Small intestine (tissue), 7 donors: Measurements from ENCODE around the gene NAV3. TPM values are rescaled to one million over a fixed set of nuclear protein-coding genes. Genes with fewer than 3 reads are reported as not detected.

Experiments used
- DNase-seq, 2 donors: peaks; one replicate each; pipeline versions ENCODE4 v3.0.0 to v3.0.0-alpha.2; 2013
- FAIRE-seq: peaks from 2 replicates; lab custom pipeline; 2012; peaks lifted over from hg19 to GRCh38; lab: Jason Lieb, UNC
- H3K27ac ChIP-seq, 3 donors: one replicate each; pipeline ENCODE4 v1.5.1; 2013; ENCODE audit warnings: low read length in 2 of 3, mild to moderate bottlenecking in 2 of 3, control low read depth in 1 of 3, inconsistent platforms in 1 of 3, low read depth in 1 of 3, moderate library complexity in 1 of 3
- H3K27me3 ChIP-seq, 3 donors: one replicate each; pipeline ENCODE4 v1.6.1; 2013; ENCODE audit warnings: low read length in 3 of 3, inconsistent platforms in 1 of 3; ENCODE audit not compliant: control insufficient read depth in 3 of 3, insufficient read depth in 3 of 3
- H3K36me3 ChIP-seq, 3 donors: one replicate each; pipeline ENCODE4 v1.6.1; 2013; ENCODE audit warnings: low read length in 3 of 3, inconsistent platforms in 1 of 3, low read depth in 1 of 3, mild to moderate bottlenecking in 1 of 3, moderate library complexity in 1 of 3; ENCODE audit not compliant: control insufficient read depth in 3 of 3, insufficient read depth in 2 of 3
- H3K4me1 ChIP-seq, 3 donors: one replicate each; pipeline ENCODE4 v1.6.1; 2013; ENCODE audit warnings: low read length in 2 of 3, inconsistent platforms in 1 of 3, low read depth in 1 of 3, mild to moderate bottlenecking in 1 of 3, moderate library complexity in 1 of 3; ENCODE audit not compliant: control insufficient read depth in 3 of 3, insufficient read depth in 2 of 3
- H3K4me3 ChIP-seq, 3 donors: one replicate each; pipeline ENCODE4 v1.5.1; 2013; ENCODE audit warnings: low read length in 3 of 3, control low read depth in 1 of 3, inconsistent platforms in 1 of 3, low read depth in 1 of 3, mild to moderate bottlenecking in 1 of 3, moderate library complexity in 1 of 3
- H3K9me3 ChIP-seq, 2 donors: one replicate each; pipeline ENCODE4 v1.6.1; 2013; ENCODE audit warnings: low read depth in 1 of 2, low read length in 1 of 2; ENCODE audit not compliant: control insufficient read depth in 2 of 2, insufficient read depth in 1 of 2
- WGBS, 3 donors: extraction: QIAGEN DNeasy Blood & Tissue Kit; methylation state at CpG; one replicate each; pipeline ENCODE4 v1.1.7; 2013; 5-methylcytosine and 5-hydroxymethylcytosine counted together
- polyA plus RNA-seq, 4 donors: library from polyadenylated mRNA; stranded (reverse) in 3 of 4; unstranded in 1 of 4; fragments of 200-250 nt in 3 of 4; fragments of 120-200 nt in 1 of 4; gene quantifications; one replicate each; pipeline versions ENCODE4 v1.2.1 to v1.2.3, GENCODE V29; 2013
- donor health status: healthy with polysubstance abuse.
- donor health status: control.
- donor health status: control.
- donor health status: Bipolar disorder and iron deficiency.
- donor health status: healthy.

Gene NAV3
- polyA plus RNA-seq, 4 donors, result 0.36 to 1.9 TPM; not detected in 2

- DNase-seq, result no peak
- no peaks in the 10 kb centered on the region for H3K4me1 ChIP-seq
- H3K27ac ChIP-seq, result no peak overlapping the region
- FAIRE-seq, result no peak
- H3K9me3 ChIP-seq, result no peaks in the 10 kb centered on the region
- no peak overlapping the region for H3K4me3 ChIP-seq
- H3K36me3 ChIP-seq, result no peaks in the 10 kb centered on the region
- no peaks in the 10 kb centered on the region for H3K27me3 ChIP-seq
These were observed 354.4 kb downstream of the NAV3 start for GRCh38 chr12:78185109-78185508.

DNA sequence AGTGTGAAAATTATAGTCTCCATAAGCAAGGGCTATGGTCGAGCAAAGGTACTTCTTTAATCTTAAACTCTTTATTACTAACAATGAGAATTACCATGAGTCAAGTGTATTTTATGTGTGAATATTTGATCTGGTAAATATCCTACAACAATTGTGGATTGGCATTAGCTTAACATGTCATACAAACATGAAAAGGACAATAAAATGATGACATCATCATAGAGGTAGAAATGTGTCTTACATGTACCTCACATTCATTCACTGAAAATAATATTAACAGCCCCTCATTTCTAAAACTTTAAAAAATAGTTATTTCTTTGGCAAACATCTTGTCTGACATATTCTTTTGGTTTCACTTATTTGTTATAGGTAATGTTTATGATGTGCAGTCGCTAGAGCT is 355.0 kb downstream of the NAV3 start:
- WGBS, 3 donors, result 65 to 86% (median 65%) methylated on average over 2 of the region's 2 CpGs
- FAIRE-seq (no peak), DNase-seq (no peak)
- Histone ChIP-seq H3K9me3 (no peaks in the 10 kb centered on the region), H3K27ac (no peak overlapping the region), H3K36me3 (no peaks in the 10 kb centered on the region), H3K4me1 (no peaks in the 10 kb centered on the region), H3K4me3 (no peak overlapping the region), H3K27me3 (no peaks in the 10 kb centered on the region)

- Histone ChIP-seq H3K4me3 (no peak overlapping the region), H3K27me3 (no peaks in the 10 kb centered on the region), H3K9me3 (no peaks in the 10 kb centered on the region), H3K27ac (no peak overlapping the region), H3K36me3 (no peaks in the 10 kb centered on the region), H3K4me1 (no peaks in the 10 kb centered on the region)
- DNase-seq (no peak), FAIRE-seq (no peak)
- 54 to 78% (median 76%) methylated on average over 1 of the region's 1 CpG for WGBS, 3 donors
These were observed 356.0 kb downstream of the NAV3 start for GRCh38 chr12:78186670-78187069.

GRCh38 chr12:78187741-78188140 is 357.0 kb downstream of the NAV3 start:
- DNase-seq (no peak), FAIRE-seq (no peak)
- WGBS, 3 donors, result 46 to 66% (median 49%) methylated on average over 2 of the region's 2 CpGs
- no peak overlapping the region for H3K4me3 ChIP-seq
- no peaks in the 10 kb centered on the region for H3K36me3 ChIP-seq
- H3K27me3 ChIP-seq, result no peaks in the 10 kb centered on the region
- no peaks in the 10 kb centered on the region for H3K4me1 ChIP-seq
- no peak overlapping the region for H3K27ac ChIP-seq
- no peaks in the 10 kb centered on the region for H3K9me3 ChIP-seq

GRCh38 chr12:78189656-78190055 is 359.0 kb downstream of the NAV3 start:
- WGBS, 3 donors, result 68 to 82% (median 79%) methylated on average over 2 of the region's 2 CpGs
- Histone ChIP-seq H3K27me3 (no peaks in the 10 kb centered on the region), H3K4me3 (no peak overlapping the region), H3K9me3 (no peaks in the 10 kb centered on the region), H3K27ac (no peak overlapping the region), H3K4me1 (no peaks in the 10 kb centered on the region), H3K36me3 (no peaks in the 10 kb centered on the region)
- DNase-seq, result no peak
- FAIRE-seq, result no peak

DNA sequence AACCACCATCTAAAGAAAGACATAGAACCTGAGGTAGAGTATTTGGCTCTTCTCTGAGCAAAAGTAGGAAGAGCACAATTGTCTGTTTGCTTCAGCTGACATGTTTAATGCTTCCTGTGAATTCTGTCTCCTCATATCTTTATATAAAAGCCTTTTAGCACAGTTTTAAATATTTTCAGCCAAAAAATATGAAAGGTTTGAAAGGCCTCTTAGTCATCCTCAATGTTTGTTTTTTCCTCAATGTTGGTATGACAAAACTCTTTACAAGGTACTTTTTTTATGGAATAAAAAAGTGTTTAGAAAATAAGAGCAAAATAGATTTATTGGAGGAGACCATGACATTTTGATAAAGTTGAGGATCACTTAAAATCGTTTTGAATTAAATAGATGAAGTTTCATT is 360.9 kb downstream of the NAV3 start:
- Histone ChIP-seq H3K27ac (no peak overlapping the region), H3K4me1 (no peaks in the 10 kb centered on the region), H3K27me3 (no peaks in the 10 kb centered on the region), H3K4me3 (no peak overlapping the region), H3K36me3 (no peaks in the 10 kb centered on the region), H3K9me3 (no peaks in the 10 kb centered on the region)
- 9 to 45% (median 38%) methylated on average over 1 of the region's 1 CpG for WGBS, 3 donors
- FAIRE-seq, result no peak
- DNase-seq, result no peak

DNA sequence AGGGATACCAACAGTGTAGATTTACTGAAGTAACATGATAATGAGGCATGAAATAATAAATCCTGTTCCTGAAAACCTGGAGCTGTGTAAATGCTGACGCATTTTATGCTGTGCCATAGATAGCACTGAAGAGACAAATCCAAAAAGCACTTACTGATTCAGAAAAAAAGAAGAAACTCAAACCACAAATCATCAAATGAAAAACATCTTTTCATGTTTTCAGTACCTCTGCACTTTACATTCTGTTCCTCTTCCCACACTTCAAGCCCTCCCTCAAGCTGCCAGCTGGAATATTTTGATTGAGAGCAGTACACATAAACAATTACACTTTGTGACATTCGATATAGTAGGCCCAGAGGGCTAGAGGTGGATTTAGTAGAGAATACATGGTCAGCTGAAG is 362.3 kb downstream of the NAV3 start:
- 63 to 75% (median 73%) methylated on average over 2 of the region's 2 CpGs for WGBS, 3 donors
- DNase-seq, result no peak
- Histone ChIP-seq H3K36me3 (no peaks in the 10 kb centered on the region), H3K27me3 (no peaks in the 10 kb centered on the region), H3K4me3 (no peak overlapping the region), H3K4me1 (no peaks in the 10 kb centered on the region), H3K27ac (no peak overlapping the region), H3K9me3 (no peaks in the 10 kb centered on the region)
- FAIRE-seq, result no peak

DNA sequence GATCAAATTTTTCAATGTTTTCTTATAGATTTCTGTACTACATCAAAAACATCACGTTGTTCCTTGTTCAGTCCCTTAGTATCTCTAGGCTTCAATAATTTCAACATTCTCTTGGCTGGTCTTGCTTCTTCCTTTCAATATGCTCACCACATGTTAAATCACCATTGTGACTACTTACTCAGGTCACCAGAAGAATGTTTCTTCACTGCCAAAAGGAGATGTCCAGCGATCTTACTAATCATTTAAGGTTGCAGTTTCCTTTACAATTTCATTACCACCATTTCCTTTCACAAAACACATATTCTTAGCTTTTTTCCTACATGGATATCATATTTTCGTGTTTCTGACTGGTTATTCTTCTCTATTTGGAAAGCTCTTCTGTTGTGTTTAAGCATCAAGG is 363.8 kb downstream of the NAV3 start:
- H3K27me3 ChIP-seq, result no peaks in the 10 kb centered on the region
- FAIRE-seq, result no peak
- 50 to 57% (median 53%) methylated on average over 3 of the region's 3 CpGs for WGBS, 3 donors
- H3K27ac ChIP-seq, result no peak overlapping the region
- DNase-seq, result no peak
- H3K36me3 ChIP-seq, result no peaks in the 10 kb centered on the region
- H3K4me1 ChIP-seq, result no peaks in the 10 kb centered on the region
- H3K4me3 ChIP-seq, result no peak overlapping the region
- H3K9me3 ChIP-seq, result no peaks in the 10 kb centered on the region

DNA sequence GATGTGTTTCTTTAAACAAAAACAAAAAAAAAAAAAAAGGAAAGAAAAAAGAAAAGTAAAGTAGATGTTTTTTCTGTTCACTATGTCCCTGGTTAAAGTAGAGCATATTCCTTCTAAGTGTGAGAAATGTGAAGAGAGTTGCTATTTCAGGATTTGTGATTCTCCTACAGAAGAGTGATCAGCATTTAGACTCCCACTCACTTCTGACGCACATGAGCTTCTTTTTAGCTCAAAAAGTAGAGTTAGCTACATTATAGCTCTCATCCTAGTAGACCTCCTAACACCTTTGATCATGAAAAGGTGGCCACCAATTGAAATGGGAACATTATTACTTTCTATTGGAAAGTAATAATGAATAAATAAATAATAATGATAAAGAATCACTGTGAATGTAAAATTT is 368.2 kb downstream of the NAV3 start:
- Histone ChIP-seq H3K27me3 (no peaks in the 10 kb centered on the region), H3K9me3 (no peaks in the 10 kb centered on the region), H3K4me1 (no peaks in the 10 kb centered on the region), H3K27ac (no peak overlapping the region), H3K36me3 (no peaks in the 10 kb centered on the region), H3K4me3 (no peak overlapping the region)
- no peak for FAIRE-seq
- DNase-seq, result no peak
- 77 to 83% (median 78%) methylated on average over 1 of the region's 1 CpG for WGBS, 3 donors
